HG03280 (cell line): Measurements from ENCODE around the gene ZNF784.

ENCODE experiments used
- ATAC-seq: cut with Tn5 transposase; IDR thresholded peaks from one replicate; pipeline ENCODE4 v1.9.1; 2021; ENCODE audit warnings: mild to moderate bottlenecking, moderate library complexity; ENCODE audit not compliant: unreplicated experiment

The ZNF784 gene

GRCh38 chr19:55644191-55644833 is 19.9 kb upstream of the ZNF784 start:
- ATAC-seq: no peak

DNA sequence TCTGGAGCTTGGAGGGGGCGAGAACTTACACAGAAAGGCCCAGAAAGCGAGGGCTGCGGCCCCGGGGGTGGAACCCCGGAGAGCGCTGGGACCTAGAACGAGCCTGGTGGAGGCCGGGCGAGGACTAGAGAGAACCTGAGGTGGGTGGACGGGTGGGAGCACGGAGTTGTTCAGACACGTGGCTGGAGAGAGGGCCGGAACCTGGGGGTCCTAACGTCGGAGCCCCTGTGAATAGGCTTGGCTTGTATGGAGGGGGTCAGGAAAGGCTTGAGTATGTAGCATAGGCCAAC is 19.5 kb upstream of the ZNF784 start:
- no peak for ATAC-seq

- ATAC-seq: peak; percentile 33
Observed at GRCh38 chr19:55643003-55643886, 18.9 kb upstream of the ZNF784 start, which contains the start of gene ZNF581. Gene ZNF581, plus strand, starts transcription at chr19:55643649. Its CDS starts 923 bp downstream, at chr19:55644572.

DNA sequence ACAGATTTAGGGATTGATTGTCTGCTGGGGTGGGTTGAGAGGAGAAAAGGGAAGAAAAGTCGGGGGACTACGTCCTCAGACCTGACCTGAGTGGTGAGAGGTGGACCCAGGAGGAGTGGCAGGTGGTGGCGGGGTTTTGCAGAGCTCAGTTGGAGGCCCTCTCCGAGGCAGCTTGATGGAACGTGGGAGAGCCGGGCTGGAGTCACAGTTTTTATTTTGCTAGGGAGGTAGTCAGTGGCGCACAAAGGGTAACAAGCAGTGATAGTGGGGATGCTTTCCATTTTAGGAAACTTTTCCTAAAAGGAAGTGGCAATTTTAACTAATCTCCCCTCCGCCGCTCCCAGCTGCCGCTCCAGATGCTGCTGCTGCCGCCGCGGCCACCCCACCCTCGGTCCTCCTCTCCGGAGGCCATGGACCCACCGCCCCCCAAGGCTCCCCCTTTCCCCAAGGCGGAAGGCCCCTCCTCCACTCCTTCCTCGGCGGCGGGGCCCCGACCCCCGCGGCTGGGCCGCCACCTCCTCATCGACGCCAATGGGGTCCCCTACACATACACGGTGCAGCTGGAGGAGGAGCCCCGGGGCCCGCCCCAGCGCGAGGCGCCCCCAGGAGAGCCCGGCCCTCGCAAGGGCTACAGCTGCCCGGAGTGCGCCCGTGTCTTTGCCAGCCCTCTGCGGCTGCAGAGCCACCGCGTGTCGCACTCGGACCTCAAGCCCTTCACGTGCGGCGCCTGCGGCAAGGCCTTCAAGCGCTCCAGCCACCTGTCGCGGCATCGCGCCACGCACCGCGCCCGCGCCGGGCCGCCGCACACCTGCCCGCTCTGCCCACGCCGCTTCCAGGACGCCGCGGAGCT is 18.0 kb upstream of the ZNF784 start:
- ATAC-seq: peak; percentile 0

GRCh38 chr19:55641426-55642152 is 17.2 kb upstream of the ZNF784 start:
- ATAC-seq: no peak

DNA sequence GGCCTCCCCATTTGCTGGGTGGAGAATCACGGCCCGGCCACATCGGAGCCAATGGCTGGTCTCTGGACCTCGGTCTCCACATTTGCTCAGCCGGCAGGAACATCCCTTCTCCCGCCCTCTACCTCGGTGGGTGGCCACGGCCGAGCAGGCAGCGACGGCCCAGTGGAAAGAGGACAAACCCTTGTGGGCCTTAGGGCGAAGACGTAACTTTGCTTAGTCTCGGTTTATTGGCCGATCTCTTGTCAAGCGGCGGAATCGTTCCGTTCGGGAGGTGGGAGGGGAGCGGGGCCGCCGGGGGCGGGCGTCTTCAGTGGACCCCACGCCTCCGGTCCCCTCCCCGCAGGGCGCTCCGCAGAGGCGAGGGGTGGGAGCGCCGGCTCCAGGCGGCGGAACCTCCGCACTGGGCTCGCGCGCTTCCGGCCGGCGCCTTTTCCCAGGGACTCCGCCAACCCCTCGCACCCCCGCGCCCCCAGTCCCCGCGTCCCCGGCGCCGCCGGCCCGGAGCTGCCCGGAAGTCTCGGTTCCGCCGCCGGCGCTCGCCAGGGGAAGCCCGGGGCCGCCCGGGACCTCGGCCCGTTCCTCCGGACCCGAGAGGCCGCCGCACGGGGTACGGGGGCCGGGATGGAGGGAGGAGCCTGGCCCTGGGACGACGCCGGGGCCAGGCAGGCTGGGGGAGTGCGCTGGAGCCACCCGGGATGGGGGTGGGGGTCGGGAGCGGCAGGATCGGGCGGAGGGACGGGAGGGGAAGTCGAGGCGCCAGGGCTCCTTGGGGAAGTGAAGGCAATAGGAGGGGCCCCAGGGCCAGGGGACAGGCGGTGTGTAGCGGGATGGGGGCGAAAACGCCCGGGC is 16.4 kb upstream of the ZNF784 start, which contains the start of gene ZNF580:
Gene ZNF580 (plus strand): TSS at position 426 of the 849 bp plus-strand sequence. CDS start 1,507 bp downstream, outside the sequence.
- ATAC-seq: no peak

- ATAC-seq: no peak
Observed at GRCh38 chr19:55640043-55640576, 15.7 kb upstream of the ZNF784 start.

DNA sequence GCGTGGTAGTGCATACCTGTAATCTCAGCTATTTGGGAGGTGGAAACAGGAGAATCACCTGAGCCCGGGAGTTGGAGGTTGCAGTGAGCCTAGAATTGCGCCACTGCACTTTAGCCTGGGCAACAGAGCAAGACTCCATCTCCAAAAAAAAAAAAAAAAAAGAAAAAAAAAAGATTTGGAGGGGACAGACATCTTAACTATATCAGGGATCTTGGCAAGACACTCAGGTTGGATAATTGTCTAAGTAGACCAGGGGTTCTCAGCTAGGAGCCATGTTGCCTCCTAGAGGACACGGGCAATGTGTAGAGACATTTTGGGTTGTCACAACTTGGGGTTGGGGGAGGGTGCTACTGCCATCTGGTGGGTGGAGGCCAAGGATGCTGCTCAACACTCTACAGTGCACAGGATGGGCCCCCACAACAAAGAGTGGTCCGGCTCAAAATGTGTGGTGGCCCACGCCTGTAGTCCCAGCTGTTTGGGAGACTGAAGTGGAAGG is 14.5 kb upstream of the ZNF784 start:
- ATAC-seq: no peak

DNA sequence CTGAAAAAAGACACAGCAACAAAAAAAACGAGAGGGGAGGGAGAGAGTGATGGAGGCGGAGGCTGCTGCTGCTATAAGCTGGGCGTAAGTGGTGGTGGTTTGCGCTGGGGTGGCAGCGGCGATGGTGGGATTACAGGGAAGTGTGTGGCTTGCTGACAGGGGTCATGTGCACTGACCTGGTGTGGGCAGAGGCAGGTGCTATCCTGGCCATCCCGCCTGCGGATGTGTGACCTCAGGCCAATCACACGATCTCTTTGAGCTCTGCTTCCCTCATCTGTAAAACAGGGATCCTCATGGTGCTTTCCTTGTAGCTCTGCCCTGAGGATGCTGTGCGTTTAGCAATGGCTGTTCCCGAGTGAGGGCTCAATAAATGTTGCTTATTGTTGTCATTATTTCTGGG is 13.2 kb upstream of the ZNF784 start:
- no peak for ATAC-seq

DNA sequence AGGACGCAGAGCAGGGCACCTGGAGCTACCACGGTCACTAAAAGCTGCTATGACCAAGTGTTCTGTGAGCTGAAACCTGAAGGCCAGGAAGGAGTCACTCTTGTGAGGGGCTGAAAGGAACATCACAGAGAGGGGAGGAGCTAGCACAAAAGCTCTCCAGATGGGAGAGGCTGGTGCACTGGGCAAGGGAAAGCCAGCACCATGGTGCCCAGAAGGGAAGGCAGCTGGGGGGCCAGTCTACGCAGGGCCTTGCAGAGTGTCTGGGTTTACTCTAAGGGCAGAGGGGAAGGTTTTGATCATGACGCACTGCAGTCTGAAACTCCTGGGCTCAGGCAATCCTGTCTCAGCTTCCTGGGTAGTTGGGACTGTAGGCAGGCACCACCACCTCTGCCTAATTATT is 12.4 kb upstream of the ZNF784 start:
- no peak for ATAC-seq

DNA sequence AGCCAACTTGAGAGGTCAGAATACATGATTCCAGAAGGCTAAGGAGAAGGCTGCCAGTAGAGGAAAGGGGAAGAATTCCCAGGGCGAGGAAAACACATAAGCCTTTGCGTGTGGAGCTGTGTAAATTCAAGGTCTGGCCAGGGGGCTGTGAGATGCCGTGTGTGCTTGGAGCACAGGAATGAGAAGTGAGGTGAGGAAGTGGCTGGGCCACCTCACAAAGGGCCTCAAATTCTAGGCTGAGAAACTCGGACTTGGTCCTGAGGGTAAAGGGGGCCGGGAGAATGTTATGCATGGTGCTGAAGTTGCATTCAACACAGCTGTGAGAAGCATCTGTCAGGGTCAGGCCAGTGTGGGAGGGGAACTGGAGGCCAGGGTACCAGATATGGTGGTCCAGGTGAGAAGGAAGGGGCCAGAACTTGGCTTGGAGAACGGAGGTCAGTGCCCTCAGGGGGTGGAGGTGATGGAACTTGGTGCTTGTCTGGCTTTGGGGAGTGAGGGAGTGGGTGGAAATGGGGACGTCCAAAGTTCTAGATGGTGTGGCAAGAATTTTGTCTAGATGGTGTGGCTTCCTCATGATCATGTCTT is 11.6 kb upstream of the ZNF784 start:
- no peak for ATAC-seq

GRCh38 chr19:55635334-55635717 is 11.0 kb upstream of the ZNF784 start:
- no peak for ATAC-seq

DNA sequence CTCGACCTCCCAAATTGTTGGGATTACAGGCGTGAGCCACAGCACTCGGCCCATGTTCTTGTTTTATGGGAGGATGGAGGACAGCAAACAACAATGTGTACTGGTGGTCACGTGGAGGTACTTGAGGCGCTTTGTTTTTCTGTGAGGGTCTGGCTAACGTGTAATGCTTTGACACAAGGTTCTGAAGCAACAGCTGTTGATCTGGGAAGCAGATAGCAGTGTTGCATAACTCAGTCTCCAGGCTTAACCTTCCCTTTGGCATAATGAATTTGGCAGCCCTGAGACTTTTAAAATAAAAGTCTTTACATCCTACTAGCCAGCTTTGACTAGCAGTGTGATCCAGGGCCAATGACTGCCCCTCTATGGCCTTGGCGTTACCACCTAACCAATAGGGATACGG is 9.5 kb upstream of the ZNF784 start:
- no peak for ATAC-seq

DNA sequence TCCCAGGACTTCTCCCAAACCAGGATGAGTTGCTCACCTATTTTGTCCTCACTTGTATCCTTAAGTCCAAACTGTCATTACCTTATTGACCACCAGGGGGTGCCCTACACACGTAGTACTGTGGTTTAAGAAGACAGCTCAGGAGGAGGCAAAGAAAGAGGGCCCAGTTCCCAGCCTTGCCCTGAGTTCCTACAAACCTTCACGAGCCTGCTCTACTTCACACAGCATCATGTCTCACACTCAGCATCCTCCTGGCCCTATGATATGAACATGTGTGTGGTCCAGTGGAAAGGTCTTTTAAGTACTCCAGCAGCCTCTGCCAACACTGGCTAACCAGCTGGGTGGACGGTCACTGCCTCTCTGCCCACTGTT is 8.1 kb upstream of the ZNF784 start:
- ATAC-seq: no peak

- ATAC-seq: no peak
Observed at GRCh38 chr19:55626350-55626749, 2.0 kb upstream of the ZNF784 start.

GRCh38 chr19:55625004-55625326 is 599 bp upstream of the ZNF784 start:
- no peak for ATAC-seq

DNA sequence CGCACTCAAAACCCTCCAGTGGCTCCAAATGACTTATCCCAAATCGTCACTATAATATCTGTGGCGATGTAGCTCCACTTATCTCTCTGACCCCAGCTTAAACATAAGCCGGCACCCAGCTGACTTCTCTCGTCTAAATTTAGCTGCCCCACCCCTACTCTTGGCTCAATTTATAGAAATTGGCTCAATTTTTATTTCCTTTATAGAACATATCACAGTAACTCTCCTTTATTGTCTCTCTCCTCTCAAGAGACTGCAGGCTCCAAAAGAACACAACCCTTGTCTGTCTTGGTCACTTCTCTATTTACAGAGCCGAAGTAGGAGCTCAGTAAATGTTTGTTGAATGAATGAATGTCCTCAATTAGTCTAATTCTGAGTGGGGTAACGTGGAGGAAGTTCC is 805 bp downstream of the ZNF784 start:
- ATAC-seq: no peak

- ATAC-seq: no peak
Observed at GRCh38 chr19:55623130-55623529, 1.2 kb downstream of the ZNF784 start.

GRCh38 chr19:55622242-55622969 is 2.0 kb downstream of the ZNF784 start:
- ATAC-seq: no peak
